Thymus (tissue), 11 donors: Measurements from ENCODE around the gene NPIPA8. TPM values are rescaled to one million over a fixed set of nuclear protein-coding genes. Genes with fewer than 3 reads are reported as not detected.
"Not testable (repeated sequence)": the region's sequence is repeated elsewhere in the genome, so short reads cannot be mapped to it uniquely, and the experiment has no call there.

Experiments used
- DNase-seq, 9 donors: peaks; one replicate each; pipeline ENCODE4 v3.0.0-alpha.2; 2013; ENCODE audit warnings: low spot score in 9 of 9, low read depth in 6 of 9, missing footprints in 1 of 9
- H3K27ac ChIP-seq, 2 donors: one replicate each; pipeline ENCODE4 v1.5.1; 2013; ENCODE audit warnings: control low read depth in 1 of 2, low read depth in 1 of 2, low read length in 1 of 2, mild to moderate bottlenecking in 1 of 2, moderate library complexity in 1 of 2
- H3K27me3 ChIP-seq, 2 donors: one replicate each; pipeline ENCODE4 v1.5.1; 2013; ENCODE audit warnings: low read length in 1 of 2; ENCODE audit not compliant: control insufficient read depth in 2 of 2, insufficient read depth in 1 of 2
- H3K36me3 ChIP-seq, 2 donors: one replicate each; pipeline ENCODE4 v1.5.1; 2013; ENCODE audit warnings: low read length in 1 of 2, mild to moderate bottlenecking in 1 of 2, moderate library complexity in 1 of 2; ENCODE audit not compliant: control insufficient read depth in 2 of 2, insufficient read depth in 2 of 2
- H3K4me1 ChIP-seq, 2 donors: one replicate each; pipeline ENCODE4 v1.5.1; 2013; ENCODE audit warnings: low read length in 2 of 2; ENCODE audit not compliant: control insufficient read depth in 2 of 2, insufficient read depth in 2 of 2
- H3K4me3 ChIP-seq, 2 donors: one replicate each; pipeline ENCODE4 v1.5.1; 2013; ENCODE audit warnings: low read length in 2 of 2, control low read depth in 1 of 2, mild to moderate bottlenecking in 1 of 2
- H3K9me3 ChIP-seq, 2 donors: one replicate each; pipeline ENCODE4 v1.5.1; 2013; ENCODE audit warnings: low read length in 1 of 2, mild to moderate bottlenecking in 1 of 2; ENCODE audit not compliant: control insufficient read depth in 2 of 2, insufficient read depth in 1 of 2
- WGBS: extraction: QIAGEN DNeasy Blood & Tissue Kit; methylation state at CpG from one replicate; pipeline ENCODE4 v1.1.7; 2013; 5-methylcytosine and 5-hydroxymethylcytosine counted together
- polyA plus RNA-seq: library from polyadenylated mRNA; stranded (reverse); fragments of 200-250 nt; gene quantifications from one replicate; pipeline ENCODE4 v1.2.3, GENCODE V29; 2013
- total RNA-seq: library from RNA; stranded (reverse); fragments of 120-200 nt; gene quantifications from one replicate; pipeline ENCODE4 v1.2.4, GENCODE V29; 2013
- donor health status: healthy.

NPIPA8 gene
- total and polyA plus RNA-seq, 2 donors: 0.05 to 0.11 TPM

GRCh38 chr16:18294371-18294770 is 42.2 kb downstream of the NPIPA8 start:
- H3K27me3 ChIP-seq, H3K27ac ChIP-seq, DNase-seq, H3K36me3 ChIP-seq, H3K9me3 ChIP-seq, H3K4me1 ChIP-seq, H3K4me3 ChIP-seq: not testable (repeated sequence)
- WGBS: no CpG with 5 or more reads among the region's 5 CpGs

- 80% methylated on average over 2 of the region's 3 CpGs for WGBS
- H3K36me3 ChIP-seq, H3K4me1 ChIP-seq, H3K27me3 ChIP-seq, DNase-seq, H3K9me3 ChIP-seq, H3K27ac ChIP-seq, H3K4me3 ChIP-seq: not testable (repeated sequence)
Observed at GRCh38 chr16:18293337-18293956, 43.1 kb downstream of the NPIPA8 start.

- not testable (repeated sequence) for H3K4me3 ChIP-seq, DNase-seq, H3K4me1 ChIP-seq, H3K27ac ChIP-seq, H3K27me3 ChIP-seq, H3K9me3 ChIP-seq, H3K36me3 ChIP-seq
- no CpG with 5 or more reads among the region's 2 CpGs for WGBS
Observed at GRCh38 chr16:18290959-18291358, 45.6 kb downstream of the NPIPA8 start.

- not testable (repeated sequence) for H3K27me3 ChIP-seq, H3K4me1 ChIP-seq, DNase-seq, H3K36me3 ChIP-seq, H3K27ac ChIP-seq, H3K4me3 ChIP-seq, H3K9me3 ChIP-seq
- WGBS: 100% methylated on average over 1 of the region's 1 CpG
Observed at GRCh38 chr16:18286342-18286741, 50.2 kb downstream of the NPIPA8 start.

- H3K36me3 ChIP-seq, H3K4me3 ChIP-seq, DNase-seq, H3K27ac ChIP-seq, H3K4me1 ChIP-seq, H3K9me3 ChIP-seq, H3K27me3 ChIP-seq: not testable (repeated sequence)
- WGBS: no CpG with 5 or more reads among the region's 3 CpGs
Observed at GRCh38 chr16:18280319-18280718, 56.2 kb downstream of the NPIPA8 start.

- not testable (repeated sequence) for H3K9me3 ChIP-seq, H3K27me3 ChIP-seq, H3K4me1 ChIP-seq, H3K27ac ChIP-seq, H3K4me3 ChIP-seq, DNase-seq, H3K36me3 ChIP-seq
- 73% methylated on average over 1 of the region's 3 CpGs for WGBS
Observed at GRCh38 chr16:18276756-18277155, 59.8 kb downstream of the NPIPA8 start.

GRCh38 chr16:18270171-18270570 is 66.4 kb downstream of the NPIPA8 start:
- WGBS: 95% methylated on average over 2 of the region's 2 CpGs
- H3K9me3 ChIP-seq, H3K4me3 ChIP-seq, H3K4me1 ChIP-seq, H3K36me3 ChIP-seq, H3K27me3 ChIP-seq, DNase-seq, H3K27ac ChIP-seq: not testable (repeated sequence)

Other genes starting within 250 kb of the NPIPA8 start
- 37.3 TPM for gene NOMO2, start 225.4 kb upstream of the NPIPA8 start, total RNA-seq
- 50.4 TPM for gene NOMO2, start 225.4 kb upstream of the NPIPA8 start, polyA plus RNA-seq